Ramos (cell line): ENCODE data around the gene ECM2.

Experiments
- in situ Hi-C: fragments of 300-500 bp; cut with MboI; formaldehyde crosslinking; loops from one replicate; pipeline ENCODE4 v1.14.3; 2022; ENCODE audit warnings: low sequenced_read_pairs; ENCODE audit not compliant: unreplicated experiment

Gene ECM2

GRCh38 chr9:92478783-92479182, 57.0 kb downstream of the ECM2 start:
- in situ Hi-C loops, result no loop called here

- in situ Hi-C loops, result no loop called here
Measured at GRCh38 chr9:92476962-92477361, 58.8 kb downstream of the ECM2 start.

- in situ Hi-C loops, result no loop called here
Measured at GRCh38 chr9:92474587-92474986, 61.2 kb downstream of the ECM2 start.

- in situ Hi-C loops, result no loop called here
Measured at GRCh38 chr9:92468206-92468605, 67.6 kb downstream of the ECM2 start.

GRCh38 chr9:92467511-92467910, 68.3 kb downstream of the ECM2 start:
- in situ Hi-C loops, result no loop called here

- in situ Hi-C loops, result no loop called here
Measured at GRCh38 chr9:92467041-92467440, 68.7 kb downstream of the ECM2 start.

GRCh38 chr9:92463984-92464383, 71.8 kb downstream of the ECM2 start:
- in situ Hi-C loops, result no loop called here

- in situ Hi-C loops, result no loop called here
Measured at GRCh38 chr9:92463387-92463786, 72.4 kb downstream of the ECM2 start.

- in situ Hi-C loops, result no loop called here
Measured at GRCh38 chr9:92457576-92457975, 78.2 kb downstream of the ECM2 start.

GRCh38 chr9:92455217-92455616, 80.6 kb downstream of the ECM2 start:
- in situ Hi-C loops, result no loop called here

GRCh38 chr9:92446536-92446935, 89.3 kb downstream of the ECM2 start:
- in situ Hi-C loops, result no loop called here
